ENCODE results near the gene CAMTA1.

GRCh38 chr1:7100479-7100878 is 315.2 kb downstream of the CAMTA1 start:
- TF ChIP-seq CTCF (conservative IDR thresholded peaks at IDR 0.05; ENCODE audit: low read depth, low read length) (no peak), EZH2 (IDR thresholded peaks at IDR 0.05; ENCODE audit: borderline replicate concordance, low read depth, low read length, poor library complexity, severe bottlenecking) (no peak)

Measured in A673 (cell line).